H9 (cell line): ENCODE measurements around the gene SLC16A2. TPM values are rescaled to one million over a fixed set of nuclear protein-coding genes. Genes with fewer than 3 reads are reported as not detected.
A peak's percentile ranks its signal among the peaks of the same experiment; 100 is the strongest.

Experiments
- DNase-seq: peaks from one replicate; pipeline ENCODE4 v3.0.0-alpha.2; 2017
- H2AFZ ChIP-seq: one replicate; pipeline ENCODE4 v1.6.1; 2013; ENCODE audit warnings: mild to moderate bottlenecking, low read length, control low read depth, moderate library complexity
- H2AK5ac ChIP-seq: 2 replicates; pipeline ENCODE4 v1.6.1; 2013; ENCODE audit warnings: low read length, control low read depth, mixed read lengths; ENCODE audit not compliant: insufficient read length
- H2BK120ac ChIP-seq: one replicate; pipeline ENCODE4 v1.6.1; 2013; ENCODE audit warnings: low read depth, mild to moderate bottlenecking, low read length, control low read depth, inconsistent platforms; ENCODE audit not compliant: poor library complexity, severe bottlenecking
- H2BK12ac ChIP-seq: 2 replicates; pipeline ENCODE4 v1.6.1; 2013; ENCODE audit warnings: low read length, control low read depth, mixed read lengths, low read depth; ENCODE audit not compliant: insufficient read length
- H2BK15ac ChIP-seq: 2 replicates; pipeline ENCODE4 v1.6.1; 2013; ENCODE audit warnings: low read depth, low read length, control low read depth
- H2BK20ac ChIP-seq: one replicate; pipeline ENCODE4 v1.6.1; 2013; ENCODE audit warnings: low read depth, mild to moderate bottlenecking, low read length, control low read depth, inconsistent platforms; ENCODE audit not compliant: poor library complexity, severe bottlenecking
- H2BK5ac ChIP-seq: 2 replicates; pipeline ENCODE4 v1.6.1; 2013; ENCODE audit warnings: low read length, control low read depth, mixed read lengths; ENCODE audit not compliant: insufficient read length
- H3K14ac ChIP-seq: 2 replicates; pipeline ENCODE4 v1.6.1; 2013; ENCODE audit warnings: low read length, control low read depth; ENCODE audit not compliant: insufficient read depth
- H3K18ac ChIP-seq: 2 replicates; pipeline ENCODE4 v1.6.1; 2013; ENCODE audit warnings: low read depth, mild to moderate bottlenecking, mixed read lengths, low read length, control low read depth; ENCODE audit not compliant: insufficient read length
- H3K23ac ChIP-seq: 2 replicates; pipeline ENCODE4 v1.6.1; 2013; ENCODE audit warnings: low read length, control low read depth, mixed read lengths, low read depth; ENCODE audit not compliant: insufficient read length
- H3K23me2 ChIP-seq: 2 replicates; pipeline ENCODE4 v1.6.1; 2013; ENCODE audit warnings: low read depth, mild to moderate bottlenecking, mixed read lengths, low read length, control low read depth; ENCODE audit not compliant: insufficient read length, poor library complexity, severe bottlenecking
- H3K27ac ChIP-seq: 2 replicates; pipeline ENCODE4 v1.5.1; 2013; ENCODE audit warnings: low read length, control low read depth, mixed read lengths, low read depth; ENCODE audit not compliant: insufficient read length
- H3K27me3 ChIP-seq: 2 replicates; pipeline ENCODE4 v1.6.1; 2013; ENCODE audit warnings: low read length, control low read depth, inconsistent platforms; ENCODE audit not compliant: insufficient read depth
- H3K4ac ChIP-seq: 2 replicates; pipeline ENCODE4 v1.6.1; 2013; ENCODE audit warnings: low read depth, mild to moderate bottlenecking, control low read depth, inconsistent platforms, low read length, moderate library complexity
- H3K4me1 ChIP-seq: 2 replicates; pipeline ENCODE4 v1.6.1; 2013; ENCODE audit warnings: low read length, control low read depth, inconsistent platforms; ENCODE audit not compliant: insufficient read depth
- H3K4me2 ChIP-seq: 2 replicates; pipeline ENCODE4 v1.6.1; 2013; ENCODE audit warnings: low read length, control low read depth, mixed read lengths; ENCODE audit not compliant: insufficient read length, insufficient read depth
- H3K56ac ChIP-seq: 2 replicates; pipeline ENCODE4 v1.6.1; 2013; ENCODE audit warnings: low read depth, mild to moderate bottlenecking, mixed read lengths, low read length, control low read depth; ENCODE audit not compliant: insufficient read length
- H3K79me1 ChIP-seq: 2 replicates; pipeline ENCODE4 v1.6.1; 2013; ENCODE audit warnings: low read depth, mild to moderate bottlenecking, moderate library complexity, low read length, control low read depth, inconsistent platforms; ENCODE audit not compliant: insufficient read depth, poor library complexity, severe bottlenecking
- H3K79me2 ChIP-seq: 2 replicates; pipeline ENCODE4 v1.6.1; 2013; ENCODE audit warnings: low read length, control low read depth, inconsistent platforms; ENCODE audit not compliant: insufficient read depth
- H3K9ac ChIP-seq: 2 replicates; pipeline ENCODE4 v1.6.1; 2013; ENCODE audit warnings: low read length, control low read depth, mixed read lengths; ENCODE audit not compliant: insufficient read length; ENCODE audit errors: extremely low read depth
- H3K9me3 ChIP-seq: one replicate; pipeline ENCODE4 v1.6.1; 2013; ENCODE audit warnings: low read depth, low read length, inconsistent platforms; ENCODE audit not compliant: control insufficient read depth
- H3T11ph ChIP-seq: one replicate; pipeline ENCODE4 v1.6.1; 2013; ENCODE audit warnings: mild to moderate bottlenecking, low read length, control low read depth, inconsistent platforms
- H4K20me1 ChIP-seq: one replicate; pipeline ENCODE4 v1.6.1; 2013; ENCODE audit not compliant: control insufficient read depth, insufficient read length, insufficient read depth
- H4K5ac ChIP-seq: 2 replicates; pipeline ENCODE4 v1.6.1; 2013; ENCODE audit warnings: low read depth, mild to moderate bottlenecking, mixed read lengths, low read length, control low read depth; ENCODE audit not compliant: insufficient read length
- H4K8ac ChIP-seq: replicated peaks from 2 replicates; pipeline ENCODE4 v1.6.1; 2013; ENCODE audit warnings: low read length, control low read depth, mixed read lengths, low read depth; ENCODE audit not compliant: insufficient read length
- H4K91ac ChIP-seq: 2 replicates; pipeline ENCODE4 v1.6.1; 2013; ENCODE audit warnings: low read depth, mild to moderate bottlenecking, moderate library complexity, mixed read lengths, low read length, control low read depth; ENCODE audit not compliant: insufficient read length
- H3K27ac Mint-ChIP-seq, 3 experiments: 2 replicates in 2 of 3; 3 replicates in 1 of 3; pipeline ENCODE4 v1.8.0; 2020 to 2021; ENCODE audit warnings: mixed read lengths in 3 of 3, mild to moderate bottlenecking in 1 of 3, moderate library complexity in 1 of 3
- H3K27me3 Mint-ChIP-seq: 2 replicates; pipeline ENCODE4 v1.8.0; 2021; ENCODE audit warnings: low read depth, mild to moderate bottlenecking, moderate library complexity, mixed read lengths
- H3K36me3 Mint-ChIP-seq, 3 experiments: 2 replicates in 2 of 3; 3 replicates in 1 of 3; pipeline ENCODE4 v1.8.0; 2020 to 2021; ENCODE audit warnings: low read depth in 3 of 3, mixed read lengths in 3 of 3; ENCODE audit not compliant: insufficient read depth in 1 of 3
- H3K4me1 Mint-ChIP-seq, 2 experiments: 2 replicates each; pipeline ENCODE4 v1.8.0; 2020; ENCODE audit warnings: mixed read lengths in 2 of 2
- H3K4me3 Mint-ChIP-seq, 2 experiments: 2 replicates in 1 of 2; 3 replicates in 1 of 2; pipeline ENCODE4 v1.8.0; 2020 to 2021; ENCODE audit warnings: mild to moderate bottlenecking in 2 of 2, mixed read lengths in 2 of 2, moderate library complexity in 1 of 2
- H3K9me3 Mint-ChIP-seq, 2 experiments: 2 replicates in 1 of 2; 3 replicates in 1 of 2; pipeline ENCODE4 v1.8.0; 2020; ENCODE audit warnings: mild to moderate bottlenecking in 2 of 2, mixed read lengths in 2 of 2, moderate library complexity in 1 of 2
- WGBS: extraction: QIAGEN DNeasy Blood & Tissue Kit; methylation state at CpG from one replicate; pipeline ENCODE4 v1.1.7; 2013; ENCODE audit warnings: missing lambda C conversion rate, low lambda C conversion rate, mixed read lengths; ENCODE audit not compliant: insufficient read length; ENCODE audit errors: extremely low coverage; 5-methylcytosine and 5-hydroxymethylcytosine counted together
- total RNA-seq: library from RNA; stranded (reverse); gene quantifications from 2 replicates; pipeline ENCODE4 v1.2.1, GENCODE V29; 2021
- TF ChIP-seq, protein P1 (sequence below): fragments of 200-600 bp; sonication (generic); conservative IDR thresholded peaks from 3 replicates; pipeline ENCODE4 v1.8.0; 2021; ENCODE audit warnings: antibody characterized with exemption, mild to moderate bottlenecking

The SLC16A2 gene
- total RNA-seq, 1 experiment from 2014 or later: 17.1 TPM

- no peaks in the 10 kb centered on the region for H3K79me1 ChIP-seq
- no peak overlapping the region for H2BK20ac ChIP-seq
- Mint-ChIP-seq H3K27ac (peak overlapping the region in 1 of 3 experiments; percentile 77; a peak in 1 of 7 replicates), H3K27me3 (no peaks in the 10 kb centered on the region; the same call in 1 of the 2 replicates), H3K4me1 (peaks cover 33 to 36% of the 10 kb centered on the region in 2 experiments), H3K9me3 (peaks cover 33 to 35% of the 10 kb centered on the region in 2 experiments), H3K36me3 (no peaks in the 10 kb centered on the region; a peak in 1 of 7 replicates), H3K4me3 (peak overlapping the region in 1 of 2 experiments; percentile 17; a peak in 2 of 5 replicates)
- H3T11ph ChIP-seq: no peak overlapping the region
- H4K5ac ChIP-seq: no peak overlapping the region
- no peaks in the 10 kb centered on the region for H4K20me1 ChIP-seq
- no peak overlapping the region for H4K91ac ChIP-seq
- H4K8ac ChIP-seq: no peak overlapping the region
- H3K14ac ChIP-seq: no peak overlapping the region
- H3K23me2 ChIP-seq: no peaks in the 10 kb centered on the region
- no peak overlapping the region for H3K23ac ChIP-seq
- no peak overlapping the region for H2BK15ac ChIP-seq
- H3K27ac ChIP-seq: no peak overlapping the region
- H3K79me2 ChIP-seq: no peaks in the 10 kb centered on the region
- no peak overlapping the region for H2BK5ac ChIP-seq
- H2AFZ ChIP-seq: no peak overlapping the region
- TF ChIP-seq, protein P1, sequence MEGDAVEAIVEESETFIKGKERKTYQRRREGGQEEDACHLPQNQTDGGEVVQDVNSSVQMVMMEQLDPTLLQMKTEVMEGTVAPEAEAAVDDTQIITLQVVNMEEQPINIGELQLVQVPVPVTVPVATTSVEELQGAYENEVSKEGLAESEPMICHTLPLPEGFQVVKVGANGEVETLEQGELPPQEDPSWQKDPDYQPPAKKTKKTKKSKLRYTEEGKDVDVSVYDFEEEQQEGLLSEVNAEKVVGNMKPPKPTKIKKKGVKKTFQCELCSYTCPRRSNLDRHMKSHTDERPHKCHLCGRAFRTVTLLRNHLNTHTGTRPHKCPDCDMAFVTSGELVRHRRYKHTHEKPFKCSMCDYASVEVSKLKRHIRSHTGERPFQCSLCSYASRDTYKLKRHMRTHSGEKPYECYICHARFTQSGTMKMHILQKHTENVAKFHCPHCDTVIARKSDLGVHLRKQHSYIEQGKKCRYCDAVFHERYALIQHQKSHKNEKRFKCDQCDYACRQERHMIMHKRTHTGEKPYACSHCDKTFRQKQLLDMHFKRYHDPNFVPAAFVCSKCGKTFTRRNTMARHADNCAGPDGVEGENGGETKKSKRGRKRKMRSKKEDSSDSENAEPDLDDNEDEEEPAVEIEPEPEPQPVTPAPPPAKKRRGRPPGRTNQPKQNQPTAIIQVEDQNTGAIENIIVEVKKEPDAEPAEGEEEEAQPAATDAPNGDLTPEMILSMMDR: no peak
- H3K9ac ChIP-seq: no peak overlapping the region
- no peak overlapping the region for H2BK120ac ChIP-seq
- no CpG with 5 or more reads among the region's 3 CpGs for WGBS
- DNase-seq: no peak
- H3K4me2 ChIP-seq: no peak overlapping the region
- no peak overlapping the region for H3K56ac ChIP-seq
- no peak overlapping the region for H3K4ac ChIP-seq
- no peaks in the 10 kb centered on the region for H3K9me3 ChIP-seq
- no peak overlapping the region for H2BK12ac ChIP-seq
- peaks cover 7% of the 10 kb centered on the region; the same call in 1 of the 2 replicates for H3K4me1 ChIP-seq
- no peak overlapping the region for H3K18ac ChIP-seq
- H2AK5ac ChIP-seq: no peak overlapping the region
- H3K27me3 ChIP-seq: no peaks in the 10 kb centered on the region
Measured at GRCh38 chrX:74493806-74494205, 72.5 kb downstream of the SLC16A2 start.
